GM19467 (cell line): ENCODE results near the gene CLVS2.

Experiments used
- ATAC-seq: cut with Tn5 transposase; IDR thresholded peaks from one replicate; pipeline ENCODE4 v1.9.1; 2021; ENCODE audit warnings: mild to moderate bottlenecking, moderate library complexity; ENCODE audit not compliant: unreplicated experiment

Gene CLVS2

GRCh38 chr6:123118811-123119210 lies 122.8 kb downstream of the CLVS2 start:
- ATAC-seq: no peak
